PC-3 (cell line): ENCODE measurements around the gene CCL4. TPM values are rescaled to one million over a fixed set of nuclear protein-coding genes. Genes with fewer than 3 reads are reported as not detected.

Experiments used
- ATAC-seq: fragments of 200-7000 bp; cut with Tn5 transposase; 2 replicates; pipeline ENCODE4 v1.9.1; 2020; ENCODE audit warnings: mild to moderate bottlenecking, moderate library complexity
- BruUV-seq: library from RNA; stranded (reverse); fragments of 400-500 nt; replicated peaks from 2 replicates; lab custom pipeline; 2021; lab: Mats Ljungman, UMichigan
- CTCF ChIA-PET: fragments of 300-600 bp; sonication (Branson Sonifier 250); formaldehyde crosslinking; loops from one replicate; lab custom pipeline; 2022; ENCODE audit warnings: antibody characterized with exemption; lab: Charles Lee
- POLR2A ChIA-PET: fragments of 300-600 bp; sonication (Branson Sonifier 250); formaldehyde crosslinking; loops from one replicate; lab custom pipeline; 2022; ENCODE audit warnings: antibody characterized with exemption; ENCODE audit not compliant: unreplicated experiment; lab: Charles Lee
- DNase-seq: peaks from one replicate; pipeline ENCODE4 v3.0.0-alpha.2; 2015
- H2AFZ ChIP-seq: fragments of 300-600 bp; sonication (generic); 2 replicates; pipeline ENCODE4 v1.6.0; 2016; ENCODE audit warnings: antibody characterized with exemption, low read length
- H3F3A ChIP-seq: fragments of 300-600 bp; sonication (generic); one replicate; pipeline ENCODE4 v1.6.0; 2017; ENCODE audit warnings: antibody characterized with exemption, low read length, control low read depth, mild to moderate bottlenecking; ENCODE audit not compliant: unreplicated experiment
- H3K27ac ChIP-seq: fragments of 300-600 bp; sonication (generic); 2 replicates; pipeline ENCODE4 v1.5.1; 2016; ENCODE audit warnings: mild to moderate bottlenecking, low read length
- H3K27me3 ChIP-seq: fragments of 300-600 bp; sonication (generic); 2 replicates; pipeline ENCODE4 v1.6.1; 2016; ENCODE audit warnings: low read length, mixed read lengths
- H3K36me3 ChIP-seq: fragments of 300-600 bp; sonication (generic); 2 replicates; pipeline ENCODE4 v1.6.1; 2016; ENCODE audit warnings: low read depth, mixed run types, low read length, mixed read lengths
- H3K4me1 ChIP-seq: fragments of 300-600 bp; sonication (generic); 2 replicates; pipeline ENCODE4 v1.5.1; 2016; ENCODE audit warnings: low read length; ENCODE audit not compliant: insufficient read depth
- H3K4me2 ChIP-seq: fragments of 300-600 bp; sonication (generic); 2 replicates; pipeline ENCODE4 v1.6.0; 2016; ENCODE audit warnings: low read length
- H3K4me3 ChIP-seq: fragments of 300-600 bp; sonication (generic); 2 replicates; pipeline ENCODE4 v1.5.1; 2016; ENCODE audit warnings: mild to moderate bottlenecking, low read length, mixed read lengths
- H3K79me2 ChIP-seq: fragments of 300-600 bp; sonication (generic); 2 replicates; pipeline ENCODE4 v1.6.1; 2017; ENCODE audit warnings: low read length, mixed read lengths
- H3K9ac ChIP-seq: fragments of 300-600 bp; sonication (generic); 2 replicates; pipeline ENCODE4 v1.6.0; 2016; ENCODE audit warnings: mild to moderate bottlenecking, low read length
- H3K9me2 ChIP-seq: fragments of 300-600 bp; sonication (generic); replicated peaks from 2 replicates; pipeline ENCODE4 v1.6.1; 2016; ENCODE audit warnings: mixed run types, low read length, mixed read lengths
- H3K9me3 ChIP-seq: fragments of 300-600 bp; sonication (generic); 2 replicates; pipeline ENCODE4 v1.6.1; 2016; ENCODE audit warnings: low read length, mixed read lengths
- H4K20me1 ChIP-seq: fragments of 300-600 bp; sonication (generic); 2 replicates; pipeline ENCODE4 v1.6.1; 2016; ENCODE audit warnings: low read length, mixed read lengths
- CTCF ChIP-seq: fragments of 300-600 bp; sonication (generic); conservative IDR thresholded peaks from 2 replicates; pipeline ENCODE4 v1.5.1; 2017; ENCODE audit warnings: antibody characterized with exemption, low read depth, mild to moderate bottlenecking, low read length
- EZH2 ChIP-seq: fragments of 300-600 bp; sonication (generic); IDR thresholded peaks from one replicate; pipeline ENCODE4 v1.6.1; 2017; ENCODE audit warnings: antibody characterized with exemption, mild to moderate bottlenecking, low read length; ENCODE audit not compliant: unreplicated experiment
- EZH2phosphoT487 ChIP-seq: fragments of 300-600 bp; sonication (generic); IDR thresholded peaks from 2 replicates; pipeline ENCODE4 v1.6.1; 2018; ENCODE audit warnings: mild to moderate bottlenecking, antibody characterized with exemption, low read length, borderline replicate concordance
- intact Hi-C: fragments of 100-400 bp; cut with micrococcal nuclease; formaldehyde crosslinking; loops from 2 replicates; pipeline ENCODE4 v1.9.0; 2023
- total RNA-seq: library from RNA; depleted of rRNA; stranded (reverse); fragments of >200 nt; gene quantifications from 2 replicates; pipeline ENCODE4 v1.2.3, GENCODE V29; 2014

CCL4 gene
- total RNA-seq, 1 experiment from 2014 or later: not detected

DNA sequence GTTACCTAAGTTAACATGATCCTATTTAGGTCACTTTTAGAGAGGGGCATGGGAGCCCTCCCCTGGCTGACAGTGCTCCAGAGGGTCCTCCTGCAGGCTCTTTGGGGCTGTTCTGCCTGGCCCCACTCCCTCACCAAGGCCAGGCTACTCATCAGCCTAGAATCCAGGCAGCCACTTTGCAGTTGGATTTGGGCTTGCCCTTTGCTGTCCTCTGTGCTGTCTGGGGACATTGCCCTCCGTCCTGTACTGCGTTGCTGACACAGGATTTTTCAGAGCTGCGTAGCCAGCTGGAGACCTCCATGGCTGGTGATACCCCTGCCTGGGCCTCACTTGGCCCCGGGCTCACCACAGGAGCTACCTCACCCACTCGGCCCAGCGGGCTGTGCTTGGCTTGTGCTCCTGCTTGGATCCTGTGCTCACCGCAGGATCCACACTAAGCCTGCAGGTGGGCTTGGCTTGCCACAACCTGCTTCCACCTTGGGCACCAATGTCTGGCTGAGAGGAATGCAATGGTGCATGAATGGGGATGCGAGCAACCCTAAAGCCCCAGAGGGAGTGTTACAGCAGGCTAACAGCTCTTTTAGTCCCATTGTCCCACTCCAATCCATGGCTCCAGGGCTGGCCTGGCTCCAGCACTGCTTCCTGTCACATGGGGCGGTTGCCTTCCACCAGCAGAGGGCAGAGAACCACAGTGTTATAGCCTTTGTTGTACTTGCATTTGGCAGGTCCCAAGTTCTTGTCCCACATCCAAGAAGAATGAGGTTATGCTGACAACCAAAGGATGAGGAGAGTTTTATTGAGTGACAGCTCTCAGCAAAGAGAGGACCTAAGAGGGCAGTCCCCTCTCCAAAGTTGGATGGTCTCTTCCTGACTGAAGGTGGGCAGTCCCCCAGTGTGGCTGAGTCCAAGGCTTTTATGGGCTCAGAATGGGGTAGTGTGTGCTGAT, 21.5 kb downstream of the CCL4 start:
- H4K20me1 ChIP-seq: no peaks in the 10 kb centered on the region
- ATAC-seq (no peak), DNase-seq (no peak)
- H3K9ac ChIP-seq: no peak overlapping the region
- H3K27ac ChIP-seq: no peak overlapping the region
- no peak overlapping the region for H2AFZ ChIP-seq
- intact Hi-C loops: no loop called here
- no TSS peak for BruUV-seq
- TF ChIP-seq CTCF (no peak), EZH2phosphoT487 (no peak), EZH2 (no peak)
- CTCF ChIA-PET: no interaction called here
- no peak overlapping the region for H3K4me2 ChIP-seq
- H3K36me3 ChIP-seq: no peaks in the 10 kb centered on the region
- H3K27me3 ChIP-seq: no peaks in the 10 kb centered on the region
- no peaks in the 10 kb centered on the region for H3K4me1 ChIP-seq
- H3F3A ChIP-seq: no peaks in the 10 kb centered on the region
- H3K9me3 ChIP-seq: no peaks in the 10 kb centered on the region
- H3K79me2 ChIP-seq: no peaks in the 10 kb centered on the region
- POLR2A ChIA-PET: no interaction called here
- H3K9me2 ChIP-seq: no peaks in the 10 kb centered on the region
- no peak overlapping the region for H3K4me3 ChIP-seq

DNA sequence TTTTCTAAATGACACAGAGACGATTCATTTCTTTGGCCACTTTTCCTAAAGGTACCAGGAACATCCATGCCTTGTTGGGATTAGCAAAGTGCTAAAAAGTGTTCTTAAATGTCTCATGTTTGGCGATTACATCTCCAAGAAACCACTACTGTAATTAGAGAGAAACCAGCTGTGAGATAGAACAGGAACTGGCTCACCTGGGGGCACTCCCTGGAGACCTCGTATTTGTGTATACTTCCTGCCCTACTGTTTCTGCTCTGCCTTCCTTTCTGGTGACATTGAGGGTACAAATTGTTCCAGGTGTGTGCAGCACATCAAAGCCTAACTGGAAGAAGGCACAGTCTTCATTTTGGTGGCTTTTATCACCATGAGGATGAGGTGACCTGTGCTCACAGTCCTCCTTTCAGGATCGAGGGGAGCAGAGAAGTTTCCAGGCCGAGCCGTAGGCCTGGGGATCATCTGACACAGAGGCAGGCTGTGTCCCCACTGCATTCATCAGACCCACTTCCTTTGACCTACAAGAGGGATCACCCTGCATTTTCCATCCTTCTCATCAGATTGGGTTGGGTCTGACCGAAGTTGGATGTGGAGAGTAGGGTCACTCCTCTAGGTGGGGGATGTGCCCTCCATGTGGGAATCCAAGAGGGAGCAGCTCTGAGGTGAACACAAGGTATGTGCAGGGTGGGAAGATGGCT, 23.7 kb downstream of the CCL4 start:
- POLR2A ChIA-PET: no interaction called here
- H3K27ac ChIP-seq: no peak overlapping the region
- CTCF ChIA-PET: no interaction called here
- no peaks in the 10 kb centered on the region for H3K4me1 ChIP-seq
- H3K27me3 ChIP-seq: 0 out of 2 replicates have a peak, but pooled peaks cover 3% of the 10 kb centered on the region
- ATAC-seq (no peak), DNase-seq (no peak)
- no peaks in the 10 kb centered on the region for H4K20me1 ChIP-seq
- no peaks in the 10 kb centered on the region for H3K79me2 ChIP-seq
- H3K9me3 ChIP-seq: no peaks in the 10 kb centered on the region
- no peak overlapping the region for H3K4me2 ChIP-seq
- no peak overlapping the region for H3K9ac ChIP-seq
- H2AFZ ChIP-seq: no peak overlapping the region
- BruUV-seq: no TSS peak
- H3K36me3 ChIP-seq: no peaks in the 10 kb centered on the region
- H3F3A ChIP-seq: no peaks in the 10 kb centered on the region
- TF ChIP-seq CTCF (no peak), EZH2phosphoT487 (no peak), EZH2 (no peak)
- intact Hi-C loops: no loop called here
- no peak overlapping the region for H3K4me3 ChIP-seq
- no peaks in the 10 kb centered on the region for H3K9me2 ChIP-seq
